PC-3 (cell line): Measurements from ENCODE around the gene UNC13C. TPM values are rescaled to one million over a fixed set of nuclear protein-coding genes. Genes with fewer than 3 reads are reported as not detected.

Experiments
- ATAC-seq: fragments of 200-7000 bp; cut with Tn5 transposase; 2 replicates; pipeline ENCODE4 v1.9.1; 2020; ENCODE audit warnings: mild to moderate bottlenecking, moderate library complexity
- BruUV-seq: library from RNA; stranded (reverse); fragments of 400-500 nt; replicated peaks from 2 replicates; lab custom pipeline; 2021; lab: Mats Ljungman, UMichigan
- CTCF ChIA-PET: fragments of 300-600 bp; sonication (Branson Sonifier 250); formaldehyde crosslinking; loops from one replicate; lab custom pipeline; 2022; ENCODE audit warnings: antibody characterized with exemption; lab: Charles Lee
- POLR2A ChIA-PET: fragments of 300-600 bp; sonication (Branson Sonifier 250); formaldehyde crosslinking; loops from one replicate; lab custom pipeline; 2022; ENCODE audit warnings: antibody characterized with exemption; ENCODE audit not compliant: unreplicated experiment; lab: Charles Lee
- DNase-seq: peaks from one replicate; pipeline ENCODE4 v3.0.0-alpha.2; 2015
- H2AFZ ChIP-seq: fragments of 300-600 bp; sonication (generic); 2 replicates; pipeline ENCODE4 v1.6.0; 2016; ENCODE audit warnings: antibody characterized with exemption, low read length
- H3F3A ChIP-seq: fragments of 300-600 bp; sonication (generic); one replicate; pipeline ENCODE4 v1.6.0; 2017; ENCODE audit warnings: antibody characterized with exemption, low read length, control low read depth, mild to moderate bottlenecking; ENCODE audit not compliant: unreplicated experiment
- H3K27ac ChIP-seq: fragments of 300-600 bp; sonication (generic); 2 replicates; pipeline ENCODE4 v1.5.1; 2016; ENCODE audit warnings: mild to moderate bottlenecking, low read length
- H3K27me3 ChIP-seq: fragments of 300-600 bp; sonication (generic); 2 replicates; pipeline ENCODE4 v1.6.1; 2016; ENCODE audit warnings: low read length, mixed read lengths
- H3K36me3 ChIP-seq: fragments of 300-600 bp; sonication (generic); 2 replicates; pipeline ENCODE4 v1.6.1; 2016; ENCODE audit warnings: low read depth, mixed run types, low read length, mixed read lengths
- H3K4me1 ChIP-seq: fragments of 300-600 bp; sonication (generic); 2 replicates; pipeline ENCODE4 v1.5.1; 2016; ENCODE audit warnings: low read length; ENCODE audit not compliant: insufficient read depth
- H3K4me2 ChIP-seq: fragments of 300-600 bp; sonication (generic); 2 replicates; pipeline ENCODE4 v1.6.0; 2016; ENCODE audit warnings: low read length
- H3K4me3 ChIP-seq: fragments of 300-600 bp; sonication (generic); 2 replicates; pipeline ENCODE4 v1.5.1; 2016; ENCODE audit warnings: mild to moderate bottlenecking, low read length, mixed read lengths
- H3K79me2 ChIP-seq: fragments of 300-600 bp; sonication (generic); 2 replicates; pipeline ENCODE4 v1.6.1; 2017; ENCODE audit warnings: low read length, mixed read lengths
- H3K9ac ChIP-seq: fragments of 300-600 bp; sonication (generic); 2 replicates; pipeline ENCODE4 v1.6.0; 2016; ENCODE audit warnings: mild to moderate bottlenecking, low read length
- H3K9me2 ChIP-seq: fragments of 300-600 bp; sonication (generic); replicated peaks from 2 replicates; pipeline ENCODE4 v1.6.1; 2016; ENCODE audit warnings: mixed run types, low read length, mixed read lengths
- H3K9me3 ChIP-seq: fragments of 300-600 bp; sonication (generic); 2 replicates; pipeline ENCODE4 v1.6.1; 2016; ENCODE audit warnings: low read length, mixed read lengths
- H4K20me1 ChIP-seq: fragments of 300-600 bp; sonication (generic); 2 replicates; pipeline ENCODE4 v1.6.1; 2016; ENCODE audit warnings: low read length, mixed read lengths
- CTCF ChIP-seq: fragments of 300-600 bp; sonication (generic); conservative IDR thresholded peaks from 2 replicates; pipeline ENCODE4 v1.5.1; 2017; ENCODE audit warnings: antibody characterized with exemption, low read depth, mild to moderate bottlenecking, low read length
- EZH2 ChIP-seq: fragments of 300-600 bp; sonication (generic); IDR thresholded peaks from one replicate; pipeline ENCODE4 v1.6.1; 2017; ENCODE audit warnings: antibody characterized with exemption, mild to moderate bottlenecking, low read length; ENCODE audit not compliant: unreplicated experiment
- EZH2phosphoT487 ChIP-seq: fragments of 300-600 bp; sonication (generic); IDR thresholded peaks from 2 replicates; pipeline ENCODE4 v1.6.1; 2018; ENCODE audit warnings: mild to moderate bottlenecking, antibody characterized with exemption, low read length, borderline replicate concordance
- intact Hi-C: fragments of 100-400 bp; cut with micrococcal nuclease; formaldehyde crosslinking; loops from 2 replicates; pipeline ENCODE4 v1.9.0; 2023
- total RNA-seq: library from RNA; depleted of rRNA; stranded (reverse); fragments of >200 nt; gene quantifications from 2 replicates; pipeline ENCODE4 v1.2.3, GENCODE V29; 2014

The UNC13C gene
- total RNA-seq, 1 experiment from 2014 or later: not detected

- H3K9ac ChIP-seq: no peak overlapping the region
- ChIA-PET POLR2A (no interaction called here), CTCF (no interaction called here)
- ATAC-seq (no peak), DNase-seq (no peak)
- H2AFZ ChIP-seq: no peak overlapping the region
- no peaks in the 10 kb centered on the region for H3K36me3 ChIP-seq
- no peak overlapping the region for H3K27ac ChIP-seq
- H3K4me2 ChIP-seq: no peak overlapping the region
- no peaks in the 10 kb centered on the region for H3F3A ChIP-seq
- no peaks in the 10 kb centered on the region for H3K9me2 ChIP-seq
- H3K79me2 ChIP-seq: no peaks in the 10 kb centered on the region
- TF ChIP-seq EZH2 (no peak), CTCF (no peak), EZH2phosphoT487 (no peak)
- H3K4me3 ChIP-seq: no peak overlapping the region
- H4K20me1 ChIP-seq: no peaks in the 10 kb centered on the region
- no TSS peak for BruUV-seq
- no peaks in the 10 kb centered on the region for H3K9me3 ChIP-seq
- no peaks in the 10 kb centered on the region for H3K4me1 ChIP-seq
- intact Hi-C loops: no loop called here
- no peaks in the 10 kb centered on the region for H3K27me3 ChIP-seq
Measured at GRCh38 chr15:54045397-54045796, 67.2 kb downstream of the UNC13C start.

- Histone ChIP-seq H3F3A (no peaks in the 10 kb centered on the region), H3K36me3 (no peaks in the 10 kb centered on the region), H3K9ac (no peak overlapping the region), H4K20me1 (no peaks in the 10 kb centered on the region), H3K79me2 (no peaks in the 10 kb centered on the region), H3K27ac (no peak overlapping the region), H2AFZ (no peak overlapping the region), H3K4me3 (no peak overlapping the region), H3K9me2 (no peaks in the 10 kb centered on the region), H3K4me1 (no peaks in the 10 kb centered on the region), H3K4me2 (no peak overlapping the region), H3K27me3 (no peaks in the 10 kb centered on the region), H3K9me3 (no peaks in the 10 kb centered on the region)
- ChIA-PET POLR2A (no interaction called here), CTCF (no interaction called here)
- DNase-seq (no peak), ATAC-seq (no peak)
- intact Hi-C loops: no loop called here
- TF ChIP-seq CTCF (no peak), EZH2phosphoT487 (no peak), EZH2 (no peak)
- no TSS peak for BruUV-seq
Measured at GRCh38 chr15:54046093-54046492, 67.9 kb downstream of the UNC13C start.

GRCh38 chr15:54064365-54064764 is 86.1 kb downstream of the UNC13C start:
- Histone ChIP-seq H3K9me2 (no peaks in the 10 kb centered on the region), H3K9ac (no peak overlapping the region), H3K4me3 (no peak overlapping the region), H3K9me3 (no peaks in the 10 kb centered on the region), H3F3A (no peaks in the 10 kb centered on the region), H3K4me2 (no peak overlapping the region), H3K27ac (no peak overlapping the region), H2AFZ (no peak overlapping the region), H3K4me1 (no peaks in the 10 kb centered on the region), H3K36me3 (no peaks in the 10 kb centered on the region), H4K20me1 (no peaks in the 10 kb centered on the region), H3K27me3 (no peaks in the 10 kb centered on the region), H3K79me2 (no peaks in the 10 kb centered on the region)
- CTCF ChIA-PET: no interaction called here
- no TSS peak for BruUV-seq
- POLR2A ChIA-PET: no interaction called here
- DNase-seq: no peak
- ATAC-seq: no peak
- intact Hi-C loops: no loop called here
- TF ChIP-seq EZH2phosphoT487 (no peak), EZH2 (no peak), CTCF (no peak)
